B cell (primary cell): Measurements from ENCODE around the gene KNOP1. TPM values are rescaled to one million over a fixed set of nuclear protein-coding genes. Genes with fewer than 3 reads are reported as not detected.

Experiments
- ATAC-seq: fragments of 200-7000 bp; cut with Tn5 transposase; one replicate; pipeline ENCODE4 v1.10.0; 2021; ENCODE audit warnings: low read depth, mild to moderate bottlenecking, moderate number of reproducible peaks, moderate library complexity
- CTCF ChIA-PET: fragments of 350-600 bp; sonication (Branson Sonifier 250); formaldehyde crosslinking; loops from one replicate; lab custom pipeline; 2021; ENCODE audit warnings: antibody characterized with exemption, inconsistent platforms; lab: Charles Lee
- POLR2A ChIA-PET: fragments of 350-600 bp; sonication (Branson Sonifier 250); formaldehyde crosslinking; loops from one replicate; lab custom pipeline; 2021; ENCODE audit warnings: antibody characterized with exemption; lab: Charles Lee
- DNase-seq: peaks from one replicate; pipeline ENCODE4 v3.0.0; 2013
- H2AFZ ChIP-seq: 2 replicates; pipeline ENCODE4 v1.6.1; 2012; ENCODE audit warnings: mild to moderate bottlenecking, low read depth, low read length; ENCODE audit not compliant: insufficient read depth, poor library complexity, severe bottlenecking
- H3K27ac ChIP-seq, 2 donors: 1 replicate in 1 of 2; 2 replicates in 1 of 2; pipeline ENCODE4 v1.5.1; 2012 to 2013; ENCODE audit warnings: low read length in 2 of 2, mild to moderate bottlenecking in 2 of 2, moderate library complexity in 1 of 2
- H3K27me3 ChIP-seq, 4 experiments: fragments of 200-600 bp in 1 of 4; sonication (generic) in 1 of 4; replicated peaks in 1 of 4; 1 replicate in 2 of 4; 2 replicates in 2 of 4; pipeline versions ENCODE4 v1.6.1 to v1.7.0; 2013 to 2016; ENCODE audit warnings: low read length in 3 of 4, mild to moderate bottlenecking in 2 of 4, mixed read lengths in 1 of 4, moderate library complexity in 1 of 4; ENCODE audit not compliant: insufficient read depth in 4 of 4, control insufficient read depth in 3 of 4; ENCODE audit errors: control extremely low read depth in 1 of 4
- H3K36me3 ChIP-seq, 2 experiments: replicated peaks in 1 of 2; 1 replicate in 1 of 2; 2 replicates in 1 of 2; pipeline versions ENCODE4 v1.6.1 to v1.7.1; 2013; ENCODE audit warnings: low read length in 1 of 2; ENCODE audit not compliant: insufficient read depth in 2 of 2, control insufficient read depth in 1 of 2; ENCODE audit errors: control extremely low read depth in 1 of 2, extremely low read depth in 1 of 2
- H3K4me1 ChIP-seq, 2 donors: fragments of 200-600 bp in 1 of 2; sonication (generic) in 1 of 2; 1 replicate in 1 of 2; 2 replicates in 1 of 2; pipeline versions ENCODE4 v1.5.1 to v1.6.1; 2013 to 2017; ENCODE audit warnings: low read length in 2 of 2; ENCODE audit not compliant: control insufficient read depth in 2 of 2, insufficient read depth in 2 of 2
- H3K4me2 ChIP-seq: replicated peaks from 2 replicates; pipeline ENCODE3; 2012; ENCODE audit warnings: mild to moderate bottlenecking, low read depth, low read length; ENCODE audit not compliant: poor library complexity, severe bottlenecking
- H3K4me3 ChIP-seq, 5 experiments: fragments of 200-600 bp in 1 of 5; sonication (generic) in 1 of 5; 1 replicate in 3 of 5; 2 replicates in 2 of 5; pipeline versions ENCODE4 v1.5.1 to v1.7.0; 2011 to 2016; ENCODE audit warnings: low read length in 4 of 5, mild to moderate bottlenecking in 4 of 5, low read depth in 2 of 5, control low read depth in 1 of 5, moderate library complexity in 1 of 5; ENCODE audit not compliant: insufficient read depth in 1 of 5; ENCODE audit errors: control extremely low read depth in 1 of 5, extremely low read depth in 1 of 5
- H3K79me2 ChIP-seq: fragments of 200-600 bp; sonication (generic); one replicate; pipeline ENCODE4 v1.6.0; 2016; ENCODE audit warnings: low read length; ENCODE audit not compliant: control insufficient read depth, insufficient read depth
- H3K9ac ChIP-seq: fragments of 200-600 bp; sonication (generic); 2 replicates; pipeline ENCODE4 v1.6.1; 2017; ENCODE audit warnings: mild to moderate bottlenecking, low read length, moderate library complexity
- H3K9me3 ChIP-seq, 3 donors: one replicate each; pipeline versions ENCODE4 v1.6.1 to v1.7.1; 2013; ENCODE audit warnings: low read length in 2 of 3; ENCODE audit not compliant: control insufficient read depth in 2 of 3, insufficient read depth in 1 of 3; ENCODE audit errors: control extremely low read depth in 1 of 3
- H4K20me1 ChIP-seq: 2 replicates; pipeline ENCODE4 v1.6.0; 2012; ENCODE audit warnings: mild to moderate bottlenecking, low read length; ENCODE audit not compliant: insufficient read depth, control insufficient read depth, poor library complexity, severe bottlenecking
- H3K27ac Mint-ChIP-seq: one replicate; pipeline ENCODE4 v1.8.0; 2021; ENCODE audit warnings: mixed read lengths
- H3K27me3 Mint-ChIP-seq: one replicate; pipeline ENCODE4 v1.8.0; 2021; ENCODE audit warnings: mixed read lengths
- H3K4me1 Mint-ChIP-seq: one replicate; pipeline ENCODE4 v1.8.0; 2021; ENCODE audit warnings: mixed read lengths
- H3K4me3 Mint-ChIP-seq: one replicate; pipeline ENCODE4 v1.8.0; 2021; ENCODE audit warnings: mixed read lengths
- H3K9me3 Mint-ChIP-seq: one replicate; pipeline ENCODE4 v1.8.0; 2022; ENCODE audit warnings: mixed read lengths; ENCODE audit not compliant: insufficient read depth
- CTCF ChIP-seq: fragments of 200-600 bp; IDR thresholded peaks from one replicate; pipeline ENCODE4 v1.8.0; 2022; ENCODE audit warnings: antibody characterized with exemption, mild to moderate bottlenecking
- EZH2 ChIP-seq: IDR thresholded peaks from 2 replicates; pipeline ENCODE4 v1.6.1; 2012; ENCODE audit warnings: borderline replicate concordance, low read depth, mild to moderate bottlenecking, moderate library complexity, low read length; ENCODE audit not compliant: insufficient read depth, poor library complexity, severe bottlenecking
- WGBS: methylation state at CpG from one replicate; pipeline ENCODE4 v1.1.5; 2013; ENCODE audit warnings: missing lambda C conversion rate; ENCODE audit not compliant: insufficient coverage; 5-methylcytosine and 5-hydroxymethylcytosine counted together
- intact Hi-C: fragments of 100-400 bp; cut with micrococcal nuclease; formaldehyde crosslinking; loops from one replicate; pipeline ENCODE4 v1.10.0; 2022
- polyA plus RNA-seq: library from polyadenylated mRNA; depleted of rRNA; stranded (reverse); fragments of >200 nt; gene quantifications from 2 replicates; pipeline ENCODE4 v1.2.3, GENCODE V29; 2012
- total RNA-seq, 2 donors: library from RNA; stranded (reverse); fragments of 120-200 nt in 1 of 2; gene quantifications; 1 replicate in 1 of 2; 2 replicates in 1 of 2; pipeline versions ENCODE4 v1.2.3 to v1.2.4, GENCODE V29; 2013 to 2022

Gene KNOP1
- total and polyA plus RNA-seq, 2 donors (not counting 1 experiment from before 2014, with no cell fraction given), result 1.6 to 16.9 TPM

DNA sequence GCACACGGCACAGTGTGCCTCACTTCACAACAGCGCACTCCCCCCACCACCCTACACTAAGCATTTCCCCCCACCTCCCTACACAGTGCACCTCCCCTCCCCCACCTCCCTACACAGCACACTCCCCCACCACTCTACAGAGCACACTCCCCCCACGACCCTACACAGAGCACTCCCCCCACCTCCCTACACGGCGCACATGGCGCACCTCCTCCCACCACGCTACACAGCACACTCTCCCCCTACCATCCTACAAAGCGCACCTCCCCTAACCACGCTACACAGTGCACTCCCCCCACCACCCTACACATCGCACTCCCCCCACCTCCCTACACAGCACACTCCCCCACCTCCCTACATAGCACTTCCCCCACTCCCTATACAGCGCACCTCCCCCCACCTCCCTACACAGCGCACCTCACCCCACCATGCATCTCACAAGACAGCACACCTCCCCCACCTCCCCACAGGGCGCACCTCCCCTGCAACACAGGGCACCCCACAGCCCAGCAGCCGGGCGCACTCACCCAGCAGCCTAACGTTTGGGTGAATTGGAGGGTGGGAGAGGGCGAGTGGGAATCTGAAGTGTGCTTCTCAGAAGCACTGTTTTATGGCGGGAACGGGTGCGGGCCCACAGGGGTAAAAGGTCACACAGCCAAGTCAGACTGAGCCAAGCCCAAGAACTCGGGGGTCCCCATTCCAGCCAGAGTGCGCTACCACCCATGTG, 10.3 kb downstream of the KNOP1 start:
- no peak for ATAC-seq
- ChIA-PET POLR2A (no interaction called here), CTCF (no interaction called here)
- intact Hi-C loops, result no loop called here
- DNase-seq, result no peak
- WGBS, result 100% methylated on average over 8 of the region's 22 CpGs
- Histone ChIP-seq H3K4me2 (no peak overlapping the region), H3K27me3 (no peaks in the 10 kb centered on the region), H4K20me1 (peaks cover 12% of the 10 kb centered on the region), H3K27ac (no peak overlapping the region), H3K9ac (no peak overlapping the region), H3K36me3 (peaks cover 0 to 68% of the 10 kb centered on the region in 2 experiments), H3K4me3 (no peak overlapping the region), H3K79me2 (peaks cover 13% of the 10 kb centered on the region), H3K4me1 (no peaks in the 10 kb centered on the region), H3K9me3 (no peaks in the 10 kb centered on the region), H2AFZ (no peak overlapping the region)
- H3K27me3 Mint-ChIP-seq, result no peaks in the 10 kb centered on the region
- no peak overlapping the region for H3K4me3 Mint-ChIP-seq
- no peaks in the 10 kb centered on the region for H3K9me3 Mint-ChIP-seq
- H3K27ac Mint-ChIP-seq, result no peak overlapping the region
- no peak for TF ChIP-seq EZH2
- no peak for TF ChIP-seq CTCF
- H3K4me1 Mint-ChIP-seq, result no peaks in the 10 kb centered on the region

GRCh38 chr16:19706846-19707245, 11.2 kb downstream of the KNOP1 start:
- H3K4me1 ChIP-seq, result no peaks in the 10 kb centered on the region
- H4K20me1 ChIP-seq, result peaks cover 7% of the 10 kb centered on the region
- Mint-ChIP-seq H3K9me3 (no peaks in the 10 kb centered on the region), H3K4me3 (no peak overlapping the region), H3K4me1 (no peaks in the 10 kb centered on the region), H3K27ac (no peak overlapping the region), H3K27me3 (no peaks in the 10 kb centered on the region)
- H3K9ac ChIP-seq, result no peak overlapping the region
- 96% methylated on average over 14 of the region's 15 CpGs for WGBS
- H3K27me3 ChIP-seq, result no peaks in the 10 kb centered on the region
- no peak for TF ChIP-seq CTCF
- TF ChIP-seq EZH2, result no peak
- CTCF ChIA-PET, result no interaction called here
- H3K27ac ChIP-seq, result no peak overlapping the region
- H3K79me2 ChIP-seq, result peaks cover 8% of the 10 kb centered on the region
- intact Hi-C loops, result no loop called here
- POLR2A ChIA-PET, result no interaction called here
- no peak for DNase-seq
- ATAC-seq, result no peak
- H3K9me3 ChIP-seq, result no peaks in the 10 kb centered on the region
- H3K4me3 ChIP-seq, result no peak overlapping the region
- H3K36me3 ChIP-seq, result peaks cover 0 to 68% of the 10 kb centered on the region in 2 experiments
- H3K4me2 ChIP-seq, result no peak overlapping the region
- H2AFZ ChIP-seq, result no peak overlapping the region
